MM.1S (cell line): ENCODE results near the gene RAB11FIP5.

Source experiments
- DNase-seq: peaks from one replicate; pipeline ENCODE4 v3.0.0-alpha.2; 2015
- H2AFZ ChIP-seq: fragments of 300-600 bp; sonication (generic); 2 replicates; pipeline ENCODE4 v1.6.0; 2016; ENCODE audit warnings: antibody characterized with exemption, low read length
- H3F3A ChIP-seq: fragments of 300-600 bp; sonication (generic); 2 replicates; pipeline ENCODE4 v1.6.1; 2016; ENCODE audit warnings: mild to moderate bottlenecking, antibody characterized with exemption, low read length, moderate library complexity, mixed read lengths; ENCODE audit not compliant: insufficient read depth
- H3K27ac ChIP-seq: fragments of 300-600 bp; sonication (generic); 2 replicates; pipeline ENCODE4 v1.5.1; 2016; ENCODE audit warnings: mild to moderate bottlenecking, low read length
- H3K27me3 ChIP-seq: fragments of 300-600 bp; sonication (generic); replicated peaks from 2 replicates; pipeline ENCODE4 v1.6.0; 2016; ENCODE audit warnings: low read length; ENCODE audit not compliant: insufficient read depth
- H3K36me3 ChIP-seq: fragments of 300-600 bp; sonication (generic); replicated peaks from 2 replicates; pipeline ENCODE4 v1.6.1; 2016; ENCODE audit warnings: mild to moderate bottlenecking, low read length, mixed read lengths; ENCODE audit not compliant: insufficient read depth
- H3K4me1 ChIP-seq: fragments of 300-600 bp; sonication (generic); 2 replicates; pipeline ENCODE4 v1.6.1; 2016; ENCODE audit warnings: low read length, mixed read lengths
- H3K4me2 ChIP-seq: fragments of 300-600 bp; sonication (generic); 2 replicates; pipeline ENCODE4 v1.6.0; 2016; ENCODE audit warnings: low read depth, low read length
- H3K4me3 ChIP-seq: fragments of 300-600 bp; sonication (generic); 2 replicates; pipeline ENCODE4 v1.5.1; 2016; ENCODE audit warnings: low read length, mixed read lengths
- H3K79me2 ChIP-seq: fragments of 300-600 bp; sonication (generic); 2 replicates; pipeline ENCODE4 v1.6.1; 2016; ENCODE audit warnings: mixed run types, low read length, mixed read lengths
- H3K9ac ChIP-seq: fragments of 300-600 bp; sonication (generic); 2 replicates; pipeline ENCODE4 v1.6.1; 2016; ENCODE audit warnings: low read length, mixed read lengths
- H3K9me2 ChIP-seq: fragments of 300-600 bp; sonication (generic); replicated peaks from 2 replicates; pipeline ENCODE4 v1.6.1; 2016; ENCODE audit warnings: mild to moderate bottlenecking, low read length, mixed read lengths; ENCODE audit not compliant: insufficient read depth
- H3K9me3 ChIP-seq: fragments of 300-600 bp; sonication (generic); replicated peaks from 2 replicates; pipeline ENCODE4 v1.6.1; 2016; ENCODE audit warnings: mild to moderate bottlenecking, low read length, mixed read lengths; ENCODE audit not compliant: insufficient read depth
- H4K20me1 ChIP-seq: fragments of 300-600 bp; sonication (generic); 2 replicates; pipeline ENCODE4 v1.6.1; 2016; ENCODE audit warnings: mild to moderate bottlenecking, low read length, moderate library complexity, mixed read lengths; ENCODE audit not compliant: insufficient read depth
- CTCF ChIP-seq: fragments of 300-600 bp; sonication (generic); IDR thresholded peaks from 2 replicates; pipeline ENCODE4 v1.5.1; 2016; ENCODE audit warnings: antibody characterized with exemption, low read length, mixed read lengths
- EZH2 ChIP-seq: fragments of 300-600 bp; sonication (generic); optimal IDR thresholded peaks from 2 replicates; pipeline ENCODE3; 2017; ENCODE audit warnings: low read depth, mild to moderate bottlenecking, antibody characterized with exemption, low read length, mixed read lengths
- EZH2phosphoT487 ChIP-seq: fragments of 300-600 bp; sonication (generic); IDR thresholded peaks from 2 replicates; pipeline ENCODE4 v1.6.1; 2018; ENCODE audit warnings: antibody characterized with exemption, low read length

The RAB11FIP5 gene

DNA sequence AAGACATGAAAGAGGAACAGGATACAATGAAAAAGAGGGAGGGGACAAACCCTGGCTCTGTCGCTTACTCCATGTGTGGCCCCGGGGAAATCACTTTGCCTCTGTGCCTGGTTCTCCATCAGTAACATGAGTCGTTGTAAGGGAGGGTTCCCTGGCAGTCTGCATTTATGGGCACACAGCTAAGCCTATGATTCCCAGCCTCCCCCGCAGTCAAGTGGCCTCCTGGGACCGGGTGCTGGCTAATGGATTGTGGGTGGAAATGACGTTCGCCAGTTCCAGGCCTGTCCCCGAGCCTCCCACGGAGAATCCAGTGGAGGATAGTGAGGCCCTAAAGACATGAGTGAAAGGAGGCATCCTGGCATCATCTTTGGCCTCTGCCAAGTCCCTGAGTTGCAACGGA, 83.9 kb downstream of the RAB11FIP5 start:
- Histone ChIP-seq H3F3A (no peaks in the 10 kb centered on the region), H3K79me2 (no peaks in the 10 kb centered on the region), H3K9ac (no peak overlapping the region), H3K4me3 (no peak overlapping the region), H3K9me3 (no peaks in the 10 kb centered on the region), H4K20me1 (no peaks in the 10 kb centered on the region), H2AFZ (no peak overlapping the region), H3K36me3 (no peaks in the 10 kb centered on the region), H3K4me2 (no peak overlapping the region), H3K27me3 (no peaks in the 10 kb centered on the region), H3K27ac (no peak overlapping the region), H3K4me1 (no peaks in the 10 kb centered on the region), H3K9me2 (no peaks in the 10 kb centered on the region)
- no peak for DNase-seq
- TF ChIP-seq CTCF (no peak), EZH2phosphoT487 (no peak), EZH2 (no peak)

DNA sequence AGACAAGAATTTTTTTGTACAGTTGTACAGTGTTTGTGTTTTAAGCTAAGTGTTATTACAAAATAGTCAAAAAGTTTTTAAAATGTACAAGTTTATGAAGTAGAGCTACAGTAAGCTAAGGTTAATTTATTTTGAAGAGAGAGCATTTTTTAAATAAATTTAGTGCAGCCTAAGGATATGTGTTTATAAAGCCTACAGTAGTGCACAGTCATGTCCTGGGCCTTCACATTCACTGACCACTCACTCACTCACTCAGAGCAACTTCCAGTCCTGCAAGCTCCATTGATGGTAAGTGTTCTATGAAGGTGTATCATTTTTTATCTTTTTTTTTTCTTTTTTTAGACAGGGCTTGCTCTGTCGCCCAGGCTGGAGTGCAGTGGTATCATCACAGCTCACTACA, 85.4 kb downstream of the RAB11FIP5 start:
- H3K9me2 ChIP-seq, result no peaks in the 10 kb centered on the region
- H3K4me2 ChIP-seq, result no peak overlapping the region
- TF ChIP-seq CTCF (no peak), EZH2 (no peak), EZH2phosphoT487 (no peak)
- no peaks in the 10 kb centered on the region for H3K36me3 ChIP-seq
- no peaks in the 10 kb centered on the region for H3K4me1 ChIP-seq
- no peak overlapping the region for H3K9ac ChIP-seq
- no peak for DNase-seq
- H2AFZ ChIP-seq, result no peak overlapping the region
- H3K9me3 ChIP-seq, result no peaks in the 10 kb centered on the region
- H3K27me3 ChIP-seq, result no peaks in the 10 kb centered on the region
- H3K27ac ChIP-seq, result no peak overlapping the region
- no peaks in the 10 kb centered on the region for H4K20me1 ChIP-seq
- no peak overlapping the region for H3K4me3 ChIP-seq
- no peaks in the 10 kb centered on the region for H3F3A ChIP-seq
- no peaks in the 10 kb centered on the region for H3K79me2 ChIP-seq

- TF ChIP-seq EZH2, result no peak
- TF ChIP-seq CTCF, result no peak
- no peak for TF ChIP-seq EZH2phosphoT487
- Histone ChIP-seq H3K9me3 (no peaks in the 10 kb centered on the region), H4K20me1 (no peaks in the 10 kb centered on the region), H3K27me3 (no peaks in the 10 kb centered on the region), H3F3A (no peaks in the 10 kb centered on the region), H3K9me2 (no peaks in the 10 kb centered on the region), H3K9ac (no peak overlapping the region), H3K4me3 (no peak overlapping the region), H2AFZ (no peak overlapping the region), H3K36me3 (no peaks in the 10 kb centered on the region), H3K27ac (no peak overlapping the region), H3K79me2 (no peaks in the 10 kb centered on the region), H3K4me2 (no peak overlapping the region), H3K4me1 (no peaks in the 10 kb centered on the region)
- no peak for DNase-seq
These were observed 89.3 kb downstream of the RAB11FIP5 start for GRCh38 chr2:73023497-73023896.
